H1 (cell line): Measurements from ENCODE around the gene OR51E1. TPM values are rescaled to one million over a fixed set of nuclear protein-coding genes. Genes with fewer than 3 reads are reported as not detected.

Source experiments
- CTCF ChIA-PET: fragments of 300-600 bp; sonication (Branson Sonifier 250); formaldehyde crosslinking; loops from one replicate; lab custom pipeline; 2021; ENCODE audit not compliant: partially characterized antibody; lab: Charles Lee
- POLR2A ChIA-PET: fragments of 300-600 bp; sonication (Branson Sonifier 250); formaldehyde crosslinking; loops from one replicate; lab custom pipeline; 2021; ENCODE audit warnings: inconsistent platforms; ENCODE audit not compliant: partially characterized antibody; lab: Charles Lee
- DNase-seq, 2 experiments: peaks; one replicate each; pipeline versions ENCODE4 v3.0.0 to v3.0.0-alpha.2; 2010 to 2022; ENCODE audit warnings: low spot score in 2 of 2, low read depth in 1 of 2, mixed read lengths in 1 of 2
- FAIRE-seq: peaks from 2 replicates; lab custom pipeline; 2011; peaks lifted over from hg19 to GRCh38; lab: Jason Lieb, UNC
- H2AFZ ChIP-seq: 2 replicates; pipeline ENCODE4 v1.8.1; 2012; ENCODE audit warnings: low read length, inconsistent platforms
- H2AK5ac ChIP-seq: 2 replicates; pipeline ENCODE4 v1.6.1; 2013; ENCODE audit warnings: low read depth, low read length
- H2BK120ac ChIP-seq: replicated peaks from 2 replicates; pipeline ENCODE3; 2013; ENCODE audit warnings: low read depth, low read length, inconsistent platforms
- H2BK12ac ChIP-seq: 2 replicates; pipeline ENCODE4 v1.6.1; 2013; ENCODE audit warnings: low read depth, low read length
- H2BK15ac ChIP-seq: 2 replicates; pipeline ENCODE4 v1.6.1; 2013; ENCODE audit warnings: low read length
- H2BK20ac ChIP-seq: 2 replicates; pipeline ENCODE4 v1.6.1; 2013; ENCODE audit warnings: low read length
- H2BK5ac ChIP-seq: 2 replicates; pipeline ENCODE4 v1.6.1; 2013; ENCODE audit warnings: low read depth, low read length
- H3K14ac ChIP-seq: 2 replicates; pipeline ENCODE4 v1.6.1; 2013; ENCODE audit warnings: inconsistent platforms; ENCODE audit not compliant: insufficient read length
- H3K18ac ChIP-seq: 2 replicates; pipeline ENCODE4 v1.6.1; 2013; ENCODE audit warnings: low read length; ENCODE audit errors: extremely low read depth
- H3K23ac ChIP-seq: 2 replicates; pipeline ENCODE4 v1.6.1; 2013; ENCODE audit warnings: inconsistent platforms; ENCODE audit not compliant: insufficient read length
- H3K23me2 ChIP-seq: 2 replicates; pipeline ENCODE4 v1.6.1; 2013; ENCODE audit warnings: low read depth, low read length
- H3K27ac ChIP-seq: 2 replicates; pipeline ENCODE4 v1.6.1; 2011; ENCODE audit warnings: low read depth, low read length, inconsistent platforms
- H3K27me3 ChIP-seq, 4 experiments: replicated peaks in 1 of 4; 1 replicate in 1 of 4; 2 replicates in 3 of 4; pipeline versions ENCODE4 v1.6.1 to v1.8.1; 2011 to 2013; ENCODE audit warnings: low read length in 3 of 4, mild to moderate bottlenecking in 3 of 4, inconsistent platforms in 2 of 4, mixed read lengths in 2 of 4, moderate library complexity in 1 of 4; ENCODE audit not compliant: control insufficient read depth in 3 of 4, insufficient read depth in 3 of 4; ENCODE audit errors: extremely low read depth in 1 of 4
- H3K36me3 ChIP-seq, 4 experiments: 2 replicates each; pipeline versions ENCODE4 v1.6.1 to v1.8.1; 2011 to 2013; ENCODE audit warnings: mild to moderate bottlenecking in 4 of 4, low read length in 3 of 4, moderate library complexity in 2 of 4, control low read depth in 1 of 4, inconsistent platforms in 1 of 4; ENCODE audit not compliant: insufficient read depth in 4 of 4, control insufficient read depth in 2 of 4
- H3K4ac ChIP-seq: replicated peaks from 2 replicates; pipeline ENCODE3; 2013; ENCODE audit warnings: low read length, low read depth, mixed read lengths, inconsistent platforms; ENCODE audit not compliant: insufficient read length
- H3K4me1 ChIP-seq, 4 experiments: replicated peaks in 1 of 4; 1 replicate in 1 of 4; 2 replicates in 3 of 4; pipeline versions ENCODE4 v1.6.1 to v1.8.1; 2011 to 2013; ENCODE audit warnings: low read length in 3 of 4, inconsistent platforms in 2 of 4, mixed read lengths in 1 of 4; ENCODE audit not compliant: insufficient read depth in 4 of 4, control insufficient read depth in 3 of 4
- H3K4me2 ChIP-seq, 2 experiments: 2 replicates each; pipeline versions ENCODE4 v1.6.1 to v1.8.1; 2011 to 2013; ENCODE audit warnings: low read depth in 2 of 2, low read length in 2 of 2, control low read depth in 1 of 2, inconsistent platforms in 1 of 2, mild to moderate bottlenecking in 1 of 2; ENCODE audit not compliant: insufficient read depth in 1 of 2
- H3K4me3 ChIP-seq, 4 experiments: fragments of 200-600, 300-600 bp in 1 of 4; sonication (generic), shearing (Covaris generic), sonication (Bioruptor Twin) in 1 of 4; 2 replicates each; pipeline versions ENCODE4 v1.5.1 to v1.8.1; 2011 to 2016; ENCODE audit warnings: low read length in 4 of 4, low read depth in 3 of 4, control low read depth in 2 of 4, inconsistent platforms in 2 of 4, mild to moderate bottlenecking in 2 of 4, mixed read lengths in 1 of 4, moderate library complexity in 1 of 4; ENCODE audit not compliant: insufficient read depth in 2 of 4; ENCODE audit errors: extremely low read depth in 1 of 4
- H3K56ac ChIP-seq: replicated peaks from 2 replicates; pipeline ENCODE3; 2013; ENCODE audit warnings: low read depth, mild to moderate bottlenecking, mixed read lengths, low read length, inconsistent platforms; ENCODE audit not compliant: insufficient read length
- H3K79me1 ChIP-seq: 2 replicates; pipeline ENCODE4 v1.6.1; 2013; ENCODE audit warnings: low read depth, low read length, control low read depth
- H3K79me2 ChIP-seq, 2 experiments: 2 replicates each; pipeline versions ENCODE4 v1.6.1 to v1.8.1; 2012 to 2013; ENCODE audit warnings: low read length in 2 of 2, mild to moderate bottlenecking in 2 of 2, inconsistent platforms in 1 of 2; ENCODE audit not compliant: insufficient read depth in 2 of 2, control insufficient read depth in 1 of 2
- H3K9ac ChIP-seq, 4 experiments: replicated peaks in 1 of 4; 1 replicate in 1 of 4; 2 replicates in 3 of 4; pipeline versions ENCODE4 v1.6.1 to v1.8.1; 2011 to 2013; ENCODE audit warnings: low read depth in 3 of 4, low read length in 3 of 4, control low read depth in 2 of 4, mild to moderate bottlenecking in 2 of 4, moderate library complexity in 2 of 4, inconsistent platforms in 1 of 4; ENCODE audit errors: extremely low read depth in 1 of 4
- H3K9me3 ChIP-seq, 2 experiments: 2 replicates each; pipeline versions ENCODE4 v1.6.1 to v1.8.1; 2012 to 2013; ENCODE audit warnings: mild to moderate bottlenecking in 2 of 2, moderate library complexity in 2 of 2, control low read depth in 1 of 2, inconsistent platforms in 1 of 2, low read depth in 1 of 2, low read length in 1 of 2, mixed read lengths in 1 of 2; ENCODE audit not compliant: insufficient read depth in 2 of 2
- H4K20me1 ChIP-seq, 2 experiments: replicated peaks in 1 of 2; 2 replicates each; pipeline versions ENCODE3 to v1.8.1; 2011 to 2013; ENCODE audit warnings: inconsistent platforms in 2 of 2, low read length in 2 of 2, mild to moderate bottlenecking in 1 of 2; ENCODE audit not compliant: insufficient read depth in 2 of 2, control insufficient read depth in 1 of 2
- H4K5ac ChIP-seq: 2 replicates; pipeline ENCODE4 v1.6.1; 2013; ENCODE audit warnings: low read length, low read depth, mixed read lengths, inconsistent platforms; ENCODE audit not compliant: insufficient read length
- H4K8ac ChIP-seq: 2 replicates; pipeline ENCODE4 v1.8.0; 2013; ENCODE audit warnings: mild to moderate bottlenecking, moderate library complexity, low read length, inconsistent platforms; ENCODE audit not compliant: insufficient read depth; ENCODE audit errors: extremely low read depth
- H4K91ac ChIP-seq: replicated peaks from 2 replicates; pipeline ENCODE3; 2013; ENCODE audit warnings: low read length, mixed read lengths, inconsistent platforms; ENCODE audit not compliant: insufficient read length
- EGR1 ChIP-seq: IDR thresholded peaks from 2 replicates; pipeline ENCODE4 v1.6.1; 2011; ENCODE audit warnings: low read depth, low read length, borderline replicate concordance
- SRF ChIP-seq: IDR thresholded peaks from 2 replicates; pipeline ENCODE4 v1.6.1; 2011; ENCODE audit warnings: mild to moderate bottlenecking, low read depth, low read length, moderate library complexity
- USF2 ChIP-seq: IDR thresholded peaks from 2 replicates; pipeline ENCODE4 v1.6.1; 2011; ENCODE audit warnings: low read length, improper control_type of control experiment
- WGBS, 2 experiments: shearing (Covaris generic) in 1 of 2; methylation state at CpG; one replicate each; pipeline versions ENCODE4 v1.1.6 to v1.1.7; 2013 to 2015; ENCODE audit warnings: low lambda C conversion rate in 2 of 2, mixed read lengths in 2 of 2, inconsistent platforms in 1 of 2, low coverage in 1 of 2, missing lambda C conversion rate in 1 of 2; ENCODE audit not compliant: insufficient replicate concordance in 2 of 2, insufficient coverage in 1 of 2, insufficient read length in 1 of 2; ENCODE audit errors: extremely low coverage in 1 of 2, missing lambda C conversion rate in 1 of 2; 5-methylcytosine and 5-hydroxymethylcytosine counted together
- polyA plus RNA-seq, 7 experiments: library from polyadenylated mRNA; depleted of rRNA in 3 of 7; stranded (reverse) in 5 of 7; unstranded in 2 of 7; fragments of >200 nt in 5 of 7; fragments of 200-250 nt in 2 of 7; gene quantifications; 1 replicate in 5 of 7; 2 replicates in 1 of 7; 4 replicates in 1 of 7; pipeline versions ENCODE4 v1.2.1 to v1.2.3, GENCODE V29; 2011 to 2013; ENCODE audit warnings: missing spikeins in 2 of 7, mixed read lengths in 2 of 7
- total RNA-seq: library from RNA; stranded (reverse); fragmentation: NEBNext Ultra II Directional; extraction: Animal tissue kit (Norgen Biotek cat#: 25700); gene quantifications from 2 replicates; pipeline ENCODE4 v1.2.1, GENCODE V29; 2021

OR51E1 gene
- total and polyA plus RNA-seq, 2 of the 8 experiments (the other 6 are each of a cell fraction or from before 2014, with no cell fraction given), result not detected

GRCh38 chr11:4680341-4680740 lies 36.6 kb downstream of the OR51E1 start:
- FAIRE-seq (no peak), DNase-seq (no peak)
- no peak overlapping the region for H3K4me3 ChIP-seq
- no peak overlapping the region for H3K23ac ChIP-seq
- no peak overlapping the region for H4K5ac ChIP-seq
- H4K91ac ChIP-seq, result no peak overlapping the region
- ChIA-PET CTCF (interaction anchor here (1.0 to 2.3 kb wide), 2 partner anchors 43 to 168 kb away, joined by 3 to 5 read pairs; partner anchors contain the start of genes OR51D1 and OR51S1), POLR2A (no interaction called here)
- H3K23me2 ChIP-seq, result no peaks in the 10 kb centered on the region
- H2BK12ac ChIP-seq, result no peak overlapping the region
- H2BK20ac ChIP-seq, result no peak overlapping the region
- H4K8ac ChIP-seq, result no peak overlapping the region
- H3K27ac ChIP-seq, result no peak overlapping the region
- H2BK15ac ChIP-seq, result no peak overlapping the region
- H3K9me3 ChIP-seq, result no peaks in the 10 kb centered on the region
- no peaks in the 10 kb centered on the region for H3K79me1 ChIP-seq
- H3K4ac ChIP-seq, result no peak overlapping the region
- no peak overlapping the region for H3K18ac ChIP-seq
- H2BK120ac ChIP-seq, result no peak overlapping the region
- no peaks in the 10 kb centered on the region for H3K79me2 ChIP-seq
- H2AFZ ChIP-seq, result no peak overlapping the region
- no peak overlapping the region for H3K14ac ChIP-seq
- H3K27me3 ChIP-seq, result no peaks in the 10 kb centered on the region
- H3K36me3 ChIP-seq, result no peaks in the 10 kb centered on the region
- H3K4me2 ChIP-seq, result no peak overlapping the region
- no peaks in the 10 kb centered on the region for H4K20me1 ChIP-seq
- H3K9ac ChIP-seq, result no peak overlapping the region
- no peaks in the 10 kb centered on the region for H3K4me1 ChIP-seq
- TF ChIP-seq USF2, result no peak
- no peak for TF ChIP-seq SRF
- no peak for TF ChIP-seq EGR1
- WGBS, 2 experiments, result 88% methylated on average over 3 of the region's 3 CpGs; no CpG with 5 or more reads in 1 of the 2 experiments
- H3K56ac ChIP-seq, result no peak overlapping the region
- no peak overlapping the region for H2BK5ac ChIP-seq
- no peak overlapping the region for H2AK5ac ChIP-seq
